BE2C (cell line): ENCODE data around the gene PRR23E.

Source experiments
- DNase-seq: peaks from one replicate; pipeline ENCODE4 v3.0.0-alpha.2; 2020
- H3K27me3 ChIP-seq: fragments of 250-450 bp; sonication (Bioruptor Pico); 2 replicates; pipeline ENCODE4 v1.5.1; 2020; ENCODE audit warnings: mild to moderate bottlenecking
- H3K36me3 ChIP-seq: fragments of 250-450 bp; sonication (Bioruptor Pico); 2 replicates; pipeline ENCODE4 v1.5.1; 2020; ENCODE audit warnings: mild to moderate bottlenecking
- H3K4me1 ChIP-seq: fragments of 250-450 bp; sonication (Bioruptor Pico); 2 replicates; pipeline ENCODE4 v1.5.1; 2020
- H3K4me3 ChIP-seq: 2 replicates; pipeline ENCODE4 v1.5.1; 2011; ENCODE audit warnings: low read depth, low read length
- H3K9me3 ChIP-seq: fragments of 250-450 bp; sonication (Bioruptor Pico); 2 replicates; pipeline ENCODE4 v1.5.1; 2020
- TF ChIP-seq, protein P1 (sequence below): IDR thresholded peaks from 2 replicates; pipeline ENCODE4 v1.5.1; 2012; ENCODE audit warnings: mild to moderate bottlenecking, low read depth, low read length

Gene PRR23E

DNA sequence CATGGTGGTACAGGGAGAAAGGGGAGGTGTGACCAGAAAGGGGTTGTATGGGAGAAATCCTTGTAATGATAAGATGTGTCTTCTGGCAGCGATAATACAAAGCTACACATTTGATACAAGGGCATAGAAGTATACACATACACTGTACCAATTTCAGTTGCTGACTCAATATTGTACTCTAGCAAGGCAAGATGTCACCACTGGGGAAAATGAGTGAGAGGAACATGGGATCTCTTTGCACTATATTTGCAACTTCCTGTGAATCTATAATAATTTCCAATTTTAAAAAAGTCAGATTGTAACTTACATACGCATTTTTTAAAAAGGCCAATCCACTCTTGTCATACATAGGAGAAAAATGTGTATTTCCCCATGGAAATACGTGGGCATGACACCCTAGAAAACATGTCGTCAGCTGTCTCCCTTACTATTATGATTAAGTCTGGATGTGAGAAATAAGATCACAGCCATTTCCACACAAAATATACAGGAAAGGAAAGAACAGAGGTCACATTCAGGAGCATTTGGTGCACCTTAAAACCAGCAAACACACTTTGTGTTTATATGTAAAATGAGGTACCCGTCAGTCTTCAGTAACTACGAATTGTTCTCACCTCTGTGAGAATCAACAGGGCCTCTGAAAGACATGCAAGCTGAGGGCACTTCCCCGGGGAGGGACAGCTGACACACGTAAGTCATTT, 22.9 kb downstream of the PRR23E start:
- Histone ChIP-seq H3K27me3 (no peaks in the 10 kb centered on the region), H3K4me3 (no peak overlapping the region), H3K4me1 (no peaks in the 10 kb centered on the region), H3K36me3 (no peaks in the 10 kb centered on the region), H3K9me3 (no peaks in the 10 kb centered on the region)
- no peak for DNase-seq
- TF ChIP-seq, protein P1, sequence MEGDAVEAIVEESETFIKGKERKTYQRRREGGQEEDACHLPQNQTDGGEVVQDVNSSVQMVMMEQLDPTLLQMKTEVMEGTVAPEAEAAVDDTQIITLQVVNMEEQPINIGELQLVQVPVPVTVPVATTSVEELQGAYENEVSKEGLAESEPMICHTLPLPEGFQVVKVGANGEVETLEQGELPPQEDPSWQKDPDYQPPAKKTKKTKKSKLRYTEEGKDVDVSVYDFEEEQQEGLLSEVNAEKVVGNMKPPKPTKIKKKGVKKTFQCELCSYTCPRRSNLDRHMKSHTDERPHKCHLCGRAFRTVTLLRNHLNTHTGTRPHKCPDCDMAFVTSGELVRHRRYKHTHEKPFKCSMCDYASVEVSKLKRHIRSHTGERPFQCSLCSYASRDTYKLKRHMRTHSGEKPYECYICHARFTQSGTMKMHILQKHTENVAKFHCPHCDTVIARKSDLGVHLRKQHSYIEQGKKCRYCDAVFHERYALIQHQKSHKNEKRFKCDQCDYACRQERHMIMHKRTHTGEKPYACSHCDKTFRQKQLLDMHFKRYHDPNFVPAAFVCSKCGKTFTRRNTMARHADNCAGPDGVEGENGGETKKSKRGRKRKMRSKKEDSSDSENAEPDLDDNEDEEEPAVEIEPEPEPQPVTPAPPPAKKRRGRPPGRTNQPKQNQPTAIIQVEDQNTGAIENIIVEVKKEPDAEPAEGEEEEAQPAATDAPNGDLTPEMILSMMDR, result no peak

DNA sequence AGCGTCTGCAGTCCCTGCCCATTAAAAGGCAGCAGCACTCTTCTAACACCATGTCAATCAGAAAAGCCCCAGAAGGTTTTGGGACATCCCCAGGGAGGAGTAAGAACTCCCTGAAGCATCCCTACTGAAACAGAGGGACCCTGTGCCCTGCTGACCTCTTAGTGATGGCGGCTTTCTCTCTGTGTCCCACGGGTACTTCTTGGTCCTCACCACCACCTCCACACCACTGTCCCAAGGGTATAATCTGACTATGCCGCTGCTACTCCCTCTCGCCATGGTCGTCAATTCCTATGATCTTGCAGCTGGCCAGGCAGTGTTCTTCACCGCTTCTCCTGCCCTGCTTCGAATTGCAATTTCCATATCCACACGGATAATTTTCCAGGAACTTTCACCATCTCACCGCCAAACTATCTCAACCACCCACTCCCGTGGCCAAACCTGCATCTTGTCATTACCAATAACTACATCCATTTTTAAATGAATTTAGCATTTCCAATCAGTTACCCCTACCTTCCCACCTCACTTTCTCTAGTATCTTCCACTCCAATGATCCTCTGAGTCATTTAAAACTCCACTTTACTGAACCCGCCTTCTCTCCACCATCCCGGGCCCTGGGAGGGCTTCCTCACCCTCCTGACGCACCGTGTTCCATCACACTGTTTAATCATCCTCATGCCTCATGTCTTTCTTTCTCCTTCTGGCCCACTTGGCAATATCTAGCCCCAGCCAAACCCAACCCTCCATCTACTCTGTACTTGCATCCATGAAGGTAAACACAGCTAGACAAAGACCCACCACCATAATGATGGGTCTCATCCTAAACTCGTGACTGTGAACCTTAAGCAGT, 23.7 kb downstream of the PRR23E start:
- Histone ChIP-seq H3K27me3 (no peaks in the 10 kb centered on the region), H3K36me3 (no peaks in the 10 kb centered on the region), H3K9me3 (no peaks in the 10 kb centered on the region), H3K4me3 (no peak overlapping the region), H3K4me1 (no peaks in the 10 kb centered on the region)
- TF ChIP-seq, protein P1, result no peak
- DNase-seq, result no peak

DNA sequence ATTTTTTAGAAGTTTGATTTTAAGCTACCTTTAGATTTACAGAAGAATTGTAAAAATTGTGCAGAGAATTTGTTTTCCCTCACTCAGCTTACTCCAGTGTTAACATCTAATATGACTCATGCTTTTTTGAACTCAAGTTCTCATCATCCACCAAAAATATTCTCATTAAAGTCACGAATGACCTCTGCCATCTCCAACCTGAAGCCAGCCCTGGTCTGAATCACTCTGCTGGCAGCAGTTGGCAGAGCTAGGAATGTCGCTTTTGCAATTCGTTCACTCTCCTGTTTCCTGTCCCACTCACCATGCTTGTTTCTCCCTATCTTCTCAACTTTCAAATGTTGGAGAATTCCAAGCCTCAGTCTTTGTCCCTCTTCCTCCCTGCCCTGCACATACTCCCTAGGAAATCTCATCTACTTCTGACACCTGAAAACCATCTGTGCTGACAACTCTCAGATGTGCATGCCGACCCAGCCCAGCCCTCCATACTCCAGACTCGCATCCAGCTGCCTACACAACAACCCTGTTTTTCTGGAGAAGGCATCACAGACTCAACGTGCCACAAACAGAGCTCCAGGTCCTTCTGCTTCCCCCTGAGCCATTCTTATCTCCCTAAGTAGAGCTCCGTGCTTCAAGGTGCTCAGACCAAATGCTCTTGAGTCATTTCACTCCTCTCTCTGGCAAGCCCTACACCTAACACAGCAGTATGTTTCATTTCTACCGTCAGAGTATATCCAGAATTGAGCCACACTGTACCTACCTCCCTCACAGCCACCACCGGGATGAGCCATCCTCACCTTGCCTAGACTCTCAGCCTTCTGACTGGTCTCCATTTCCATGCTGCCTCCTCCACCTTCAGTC, 24.9 kb downstream of the PRR23E start:
- H3K4me3 ChIP-seq, result no peak overlapping the region
- H3K36me3 ChIP-seq, result no peaks in the 10 kb centered on the region
- no peaks in the 10 kb centered on the region for H3K9me3 ChIP-seq
- H3K4me1 ChIP-seq, result no peaks in the 10 kb centered on the region
- TF ChIP-seq, protein P1, result no peak
- DNase-seq, result no peak
- no peaks in the 10 kb centered on the region for H3K27me3 ChIP-seq

DNA sequence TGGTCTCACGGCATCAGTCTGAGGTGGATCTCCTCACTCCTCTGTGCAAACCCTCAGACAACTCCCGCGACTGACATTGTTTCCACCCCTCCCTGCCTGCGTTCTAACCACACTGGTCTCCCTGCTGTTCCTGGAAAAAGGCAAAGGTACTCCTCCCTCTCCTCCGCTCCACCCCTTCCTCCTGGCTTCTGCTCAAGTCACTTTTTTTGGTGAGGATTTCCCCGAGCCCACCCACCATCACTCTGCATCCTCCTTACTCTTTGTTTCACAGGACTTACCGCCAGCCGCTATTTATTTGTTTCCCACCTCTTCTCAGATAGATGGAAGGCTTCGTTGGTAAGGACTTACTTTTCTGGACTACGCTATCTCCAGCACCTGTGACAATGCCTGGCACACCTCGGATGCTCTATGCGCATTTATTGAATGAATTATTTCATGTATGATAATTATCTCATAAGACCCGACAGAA, 25.6 kb downstream of the PRR23E start:
- Histone ChIP-seq H3K36me3 (no peaks in the 10 kb centered on the region), H3K27me3 (no peaks in the 10 kb centered on the region), H3K4me1 (no peaks in the 10 kb centered on the region), H3K9me3 (no peaks in the 10 kb centered on the region), H3K4me3 (no peak overlapping the region)
- no peak for DNase-seq
- TF ChIP-seq, protein P1, result no peak

DNA sequence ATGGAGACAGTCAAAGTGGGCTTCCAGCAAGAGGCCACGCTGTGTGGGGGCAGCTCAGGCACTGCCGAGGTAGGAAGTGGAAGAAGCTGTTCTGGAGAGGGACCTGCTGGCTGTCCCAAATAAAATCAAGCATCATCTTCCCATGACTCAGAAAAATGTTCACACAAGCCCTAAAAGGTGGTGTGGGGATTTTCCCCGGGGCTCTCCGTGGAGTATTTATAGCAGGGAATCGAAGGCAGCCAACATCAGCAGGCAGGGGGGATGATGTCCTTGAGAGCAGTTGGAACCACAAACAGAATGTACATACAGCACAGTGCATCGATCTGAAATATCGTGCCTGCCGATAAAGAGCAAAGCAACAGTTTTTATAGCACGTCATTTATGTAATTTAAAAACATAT, 27.6 kb downstream of the PRR23E start:
- Histone ChIP-seq H3K4me3 (no peak overlapping the region), H3K9me3 (no peaks in the 10 kb centered on the region; the same call in 1 of the 2 replicates), H3K36me3 (no peaks in the 10 kb centered on the region), H3K27me3 (no peaks in the 10 kb centered on the region), H3K4me1 (no peaks in the 10 kb centered on the region)
- TF ChIP-seq, protein P1, result no peak
- no peak for DNase-seq
